NAMALWA (cell line): ENCODE measurements around the gene PIANP.
A peak's percentile ranks its signal among the peaks of the same experiment; 100 is the strongest.
"Not testable (repeated sequence)": the region's sequence is repeated elsewhere in the genome, so short reads cannot be mapped to it uniquely, and the experiment has no call there.

Experiments used
- DNase-seq: peaks from one replicate; pipeline ENCODE4 v3.0.0-alpha.2; 2015; ENCODE audit warnings: low spot score

The PIANP gene, protein sequence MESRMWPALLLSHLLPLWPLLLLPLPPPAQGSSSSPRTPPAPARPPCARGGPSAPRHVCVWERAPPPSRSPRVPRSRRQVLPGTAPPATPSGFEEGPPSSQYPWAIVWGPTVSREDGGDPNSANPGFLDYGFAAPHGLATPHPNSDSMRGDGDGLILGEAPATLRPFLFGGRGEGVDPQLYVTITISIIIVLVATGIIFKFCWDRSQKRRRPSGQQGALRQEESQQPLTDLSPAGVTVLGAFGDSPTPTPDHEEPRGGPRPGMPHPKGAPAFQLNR

DNA sequence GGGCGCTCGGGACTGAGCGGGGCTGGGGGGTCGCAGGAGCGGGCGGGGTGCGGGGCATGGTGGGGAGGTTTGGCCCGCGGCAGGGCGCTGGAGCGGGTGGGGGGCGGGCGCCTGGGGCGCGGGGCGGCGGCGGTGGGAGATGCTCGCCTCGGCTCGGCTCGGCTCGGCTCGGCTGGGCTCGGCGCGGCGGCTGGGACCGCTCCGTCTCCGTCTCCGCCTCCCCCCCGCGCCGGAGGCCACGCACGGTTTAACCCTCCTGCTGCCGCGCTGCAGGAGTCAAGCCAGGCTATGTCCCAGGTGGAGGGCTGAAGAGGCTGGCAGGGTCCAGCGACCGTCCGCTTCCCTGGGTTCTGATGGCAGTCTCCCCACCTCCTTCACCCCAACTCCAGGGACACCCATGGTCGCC lies at the start of gene PIANP:
TSS of gene PIANP (minus strand) at position 170 of the 406 bp plus-strand sequence. CDS start 2,754 bp downstream, outside the sequence.
- no peak for DNase-seq

DNA sequence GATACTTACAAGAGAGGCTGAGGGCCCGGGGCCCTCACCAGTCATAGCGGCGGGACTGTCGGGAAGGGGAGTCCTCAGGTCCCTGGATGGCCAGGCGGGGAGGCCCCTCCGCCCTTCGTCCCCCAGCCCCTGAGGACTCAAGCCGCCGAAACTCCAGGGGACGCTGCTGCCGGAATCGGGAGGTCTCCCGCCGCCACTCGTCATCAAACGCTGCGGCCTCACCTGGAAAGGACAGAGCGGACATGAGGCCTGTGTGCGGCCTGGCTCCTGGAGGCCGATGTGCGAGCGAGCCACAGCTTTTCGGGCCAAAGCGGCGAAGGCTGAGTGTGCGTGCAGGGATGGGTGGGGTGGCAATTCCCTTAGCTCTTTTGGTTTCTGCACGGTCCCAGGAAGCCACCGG lies 48.1 kb upstream of the PIANP start:
- no peak for DNase-seq

DNA sequence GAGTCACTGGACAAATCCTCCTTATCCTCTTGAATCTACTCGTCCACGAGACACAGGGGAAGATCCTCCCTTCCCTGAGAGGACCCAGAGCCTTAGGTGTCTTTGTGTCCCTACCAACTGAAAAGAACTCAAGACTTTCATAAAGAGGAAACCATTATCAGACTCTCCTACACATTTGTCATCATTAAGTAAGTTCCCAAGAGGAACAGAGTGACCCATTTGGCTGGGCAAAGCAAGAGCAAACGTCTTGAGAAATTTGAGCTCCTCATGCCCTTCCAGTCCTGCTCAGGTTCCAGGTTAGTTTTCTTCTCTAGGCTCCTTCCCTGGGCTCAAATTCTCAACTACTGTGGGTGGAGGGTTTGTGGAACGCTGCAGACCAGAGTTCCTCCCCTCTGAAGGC lies 46.6 kb upstream of the PIANP start:
- DNase-seq, result no peak

DNA sequence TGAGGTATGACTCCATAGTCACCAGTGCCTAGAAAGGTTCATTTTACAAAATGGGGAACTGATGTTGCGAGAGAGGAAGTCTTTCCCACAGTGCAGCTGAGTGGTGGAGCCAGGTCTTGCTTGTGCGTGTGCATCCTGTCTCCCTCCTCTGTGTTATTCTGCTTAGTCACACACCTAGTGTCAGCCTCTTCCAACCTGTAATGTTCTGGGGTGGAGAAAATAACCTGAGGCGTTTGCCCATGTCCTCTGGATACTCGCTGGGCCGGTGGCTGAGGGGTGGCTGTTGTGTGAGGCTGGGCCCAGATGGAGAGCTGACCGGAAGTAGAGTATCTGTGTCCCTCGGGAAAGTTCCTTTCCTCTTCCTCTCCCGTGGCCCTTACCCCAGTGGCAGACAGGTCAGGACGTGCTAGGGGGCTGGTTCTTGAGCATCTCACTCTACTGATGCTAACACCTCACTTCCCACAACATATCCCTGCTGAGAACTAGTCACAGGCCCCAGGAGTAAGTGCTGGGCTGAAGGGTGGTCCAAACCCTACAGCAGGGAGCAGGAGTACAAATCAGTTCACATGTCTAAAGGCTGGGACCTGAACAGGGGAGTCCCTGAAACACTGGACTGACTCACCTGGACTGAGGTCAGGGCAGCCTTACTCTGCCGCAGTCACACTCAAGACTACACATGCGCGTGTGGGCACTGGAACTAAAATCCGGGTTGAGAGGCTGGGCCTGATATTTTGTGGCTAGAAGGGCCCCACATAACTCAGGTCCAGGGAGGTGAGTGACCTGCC lies 45.3 kb upstream of the PIANP start:
- DNase-seq, result peak; percentile 62

DNA sequence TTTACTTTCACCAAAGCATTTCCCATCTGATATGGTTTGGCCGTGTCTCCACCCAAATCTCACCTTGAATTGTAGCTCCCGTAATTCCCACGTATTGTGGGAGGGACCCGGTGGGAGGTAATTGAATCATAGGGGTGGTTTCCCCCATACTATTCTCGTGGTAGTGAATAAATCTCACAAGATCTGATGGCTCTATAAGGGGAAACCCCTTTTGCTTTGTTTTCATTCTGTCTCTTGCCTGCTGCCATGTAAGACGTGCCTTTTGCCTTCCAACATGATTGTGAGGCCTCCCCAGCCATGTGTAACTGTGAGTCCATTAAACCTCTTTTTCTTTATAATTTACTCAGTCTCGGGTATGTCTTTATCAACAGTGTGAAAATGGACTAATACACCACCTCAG lies 42.7 kb upstream of the PIANP start:
- DNase-seq, result not testable (repeated sequence)

DNA sequence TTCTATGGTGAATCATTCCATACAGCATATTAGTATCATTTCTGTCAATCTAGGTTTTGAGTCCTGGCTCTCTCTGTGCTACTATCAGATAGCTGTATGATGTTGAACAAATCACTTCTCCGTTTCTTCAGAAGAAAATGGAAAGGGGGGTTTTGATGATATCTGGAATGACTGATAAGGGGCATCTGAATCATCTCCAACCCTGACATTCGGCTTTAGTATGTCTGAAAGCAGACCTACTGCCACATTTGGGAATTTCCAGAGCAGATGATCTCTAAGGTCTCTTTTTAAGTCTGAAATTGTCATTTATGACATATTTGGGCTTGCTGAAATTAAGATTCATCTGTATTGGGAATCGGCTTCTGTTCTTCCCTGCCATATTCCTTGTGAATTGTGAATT lies 42.2 kb upstream of the PIANP start:
- no peak for DNase-seq

DNA sequence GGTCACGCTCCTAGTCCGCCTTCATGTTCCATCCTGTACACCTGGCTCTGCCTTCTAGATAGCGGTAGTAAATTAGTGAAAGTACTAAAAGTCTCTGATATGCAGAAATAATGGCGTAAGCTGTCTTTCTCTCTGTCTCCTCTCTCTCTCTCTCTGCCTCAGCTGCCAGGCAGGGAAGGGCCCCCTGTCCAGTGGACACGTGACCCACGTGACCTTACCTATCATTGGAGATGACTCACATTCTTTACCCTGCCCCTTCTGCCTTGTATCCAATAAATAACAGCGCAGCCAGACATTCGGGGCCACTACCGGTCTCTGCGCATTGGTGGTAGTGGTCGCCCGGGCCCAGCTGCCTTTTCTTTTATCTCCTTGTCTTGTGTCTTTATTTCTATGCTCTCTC lies 41.5 kb upstream of the PIANP start:
- not testable (repeated sequence) for DNase-seq

DNA sequence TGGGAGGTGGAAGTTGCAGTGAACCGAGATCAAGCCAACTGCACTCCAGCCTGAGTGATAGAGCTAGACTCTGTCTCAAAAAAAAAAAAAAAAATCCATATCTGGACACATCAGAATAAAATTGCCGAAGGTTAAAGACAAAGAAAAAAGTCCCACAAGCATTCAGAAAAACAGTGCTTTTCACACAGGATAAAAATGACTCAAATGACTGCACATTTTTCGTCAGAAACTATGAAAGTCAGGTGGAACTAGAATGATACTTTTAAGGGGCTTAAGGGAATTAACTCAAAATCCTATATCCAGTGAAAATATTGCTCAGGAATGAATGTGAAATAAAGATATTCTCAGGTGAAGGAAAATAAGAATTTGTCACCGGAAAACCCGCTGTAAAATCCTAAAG lies 36.1 kb upstream of the PIANP start:
- DNase-seq, result no peak

DNA sequence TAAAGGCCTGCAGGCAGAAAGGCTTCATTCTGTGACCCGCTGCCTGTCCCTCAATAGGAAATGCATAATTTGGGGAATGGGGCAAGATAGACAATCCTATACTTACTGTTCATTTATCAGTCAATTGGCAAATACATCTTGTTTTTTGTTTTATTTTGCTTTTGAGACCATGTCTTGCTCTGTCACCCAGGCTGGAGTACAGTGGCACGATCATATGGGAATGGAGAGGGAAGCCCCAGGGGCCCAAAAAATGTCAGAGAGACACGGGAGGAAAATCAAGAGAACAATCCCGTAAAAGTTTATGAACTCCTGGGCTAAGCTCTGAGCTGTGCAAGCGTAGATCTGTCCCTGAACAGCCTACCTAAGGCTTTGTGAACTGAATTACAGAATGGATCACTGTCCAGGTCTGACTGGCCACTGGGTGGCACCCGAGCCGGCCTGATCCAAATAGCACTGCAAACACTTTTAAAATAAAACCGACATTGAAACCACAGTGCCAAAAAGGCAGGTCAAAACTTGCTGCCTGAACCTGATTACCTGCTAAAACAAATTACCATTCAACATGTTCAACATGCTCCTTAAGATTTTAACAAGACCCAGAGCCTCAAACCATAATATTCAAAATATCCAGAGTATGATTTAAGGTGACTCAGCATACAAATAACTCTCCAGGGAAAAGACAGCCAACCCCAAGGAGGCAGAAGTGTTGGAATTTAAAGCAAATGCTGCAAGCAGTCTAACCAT lies 35.0 kb upstream of the PIANP start:
- peak; percentile 64 for DNase-seq

DNA sequence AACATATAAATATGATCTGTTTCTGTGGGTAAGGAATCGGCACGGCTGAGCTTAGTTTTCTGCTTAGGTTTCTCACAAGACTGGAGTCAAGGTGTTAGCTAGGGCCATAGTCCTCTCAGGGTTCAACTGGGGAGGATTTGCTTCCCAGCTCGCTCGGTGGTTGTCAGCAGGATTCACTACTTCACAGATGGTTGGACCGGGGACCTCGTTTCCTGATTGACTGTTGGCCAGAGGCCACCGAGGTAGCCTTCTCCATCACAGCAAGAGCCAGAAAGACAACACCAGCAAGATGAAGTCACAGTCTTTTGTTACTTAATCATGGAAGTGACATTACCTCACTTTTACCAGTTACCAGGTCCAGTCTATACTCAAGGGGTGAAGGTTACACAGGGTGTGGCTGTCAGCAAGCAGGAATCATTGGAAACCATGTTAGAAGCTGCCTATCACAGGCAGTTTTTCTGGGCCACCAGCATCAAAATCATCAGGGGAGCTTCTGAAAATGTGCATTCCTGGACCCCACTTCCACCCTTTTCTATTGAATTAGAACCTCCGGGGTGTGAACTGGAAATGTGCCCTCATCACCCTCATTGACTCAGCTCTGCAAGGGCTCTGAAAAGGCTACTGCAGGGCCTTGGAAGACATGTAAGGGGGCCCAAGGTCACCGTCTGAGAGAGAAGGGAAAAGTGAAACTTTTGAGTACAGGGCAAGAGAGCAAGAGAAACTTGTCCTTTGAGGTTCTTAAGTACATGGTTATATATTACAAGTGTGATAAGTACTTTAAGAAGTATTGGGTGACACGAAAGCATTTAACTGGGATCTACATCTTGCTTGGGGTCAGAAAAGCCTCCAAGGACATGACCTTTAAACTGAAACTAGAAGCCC lies 34.1 kb upstream of the PIANP start:
- no peak for DNase-seq

DNA sequence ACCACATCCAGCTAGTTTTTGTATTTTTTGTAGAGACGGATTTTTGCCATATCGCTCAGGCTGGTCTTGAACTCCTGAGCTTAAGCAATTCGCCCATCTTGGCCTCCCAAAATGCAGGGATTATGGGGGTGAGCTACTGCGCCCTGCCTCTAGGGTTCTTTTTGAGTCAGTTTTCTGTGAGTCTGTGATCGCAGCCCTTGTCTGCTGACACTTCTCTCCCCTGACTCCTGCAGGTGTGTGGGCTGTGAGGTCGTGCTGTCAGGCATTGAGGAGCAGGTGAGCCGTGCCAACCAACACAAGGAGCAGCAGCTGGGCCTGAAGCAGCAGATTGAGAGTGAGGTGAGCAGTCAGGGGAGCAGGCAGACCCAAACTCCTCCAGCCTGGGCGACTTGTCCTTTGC lies 29.6 kb upstream of the PIANP start:
- DNase-seq, result peak; percentile 39

DNA sequence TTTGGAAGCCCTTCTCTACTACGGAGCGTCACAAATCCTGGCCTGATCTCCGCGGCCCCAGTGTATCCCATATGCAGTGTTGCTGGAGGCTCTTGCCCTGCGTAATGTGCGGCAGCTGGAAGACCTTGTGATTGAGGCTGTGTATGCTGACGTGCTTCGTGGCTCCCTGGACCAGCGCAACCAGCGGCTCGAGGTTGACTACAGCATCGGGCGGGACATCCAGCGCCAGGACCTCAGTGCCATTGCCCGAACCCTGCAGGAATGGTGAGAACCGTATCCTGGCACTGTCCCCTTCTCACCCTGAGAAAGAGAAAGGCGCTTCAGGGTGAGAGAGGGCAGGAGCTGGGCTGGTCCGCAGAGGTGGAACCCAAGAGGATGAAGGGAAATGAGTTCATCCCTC lies 28.6 kb upstream of the PIANP start:
- DNase-seq, result no peak

DNA sequence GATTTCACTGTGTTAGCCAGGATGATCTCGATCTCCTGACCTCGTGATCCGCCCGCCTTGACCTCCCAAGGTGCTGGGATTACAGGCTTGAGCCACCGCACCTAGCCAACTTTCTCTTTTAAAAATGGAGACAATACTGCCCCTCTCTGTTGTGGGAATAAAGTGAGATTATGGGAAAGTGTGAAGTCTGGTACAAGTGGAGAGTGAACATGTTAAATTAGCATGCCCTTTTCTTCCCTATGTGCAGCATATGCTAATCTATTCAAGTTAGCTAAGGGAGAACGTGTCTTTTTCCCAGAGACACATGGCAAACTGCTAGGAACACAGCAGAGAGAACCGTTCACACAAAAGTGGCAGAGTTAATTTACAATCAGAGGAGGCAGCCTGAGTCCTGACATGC lies 24.7 kb upstream of the PIANP start:
- DNase-seq, result no peak

DNA sequence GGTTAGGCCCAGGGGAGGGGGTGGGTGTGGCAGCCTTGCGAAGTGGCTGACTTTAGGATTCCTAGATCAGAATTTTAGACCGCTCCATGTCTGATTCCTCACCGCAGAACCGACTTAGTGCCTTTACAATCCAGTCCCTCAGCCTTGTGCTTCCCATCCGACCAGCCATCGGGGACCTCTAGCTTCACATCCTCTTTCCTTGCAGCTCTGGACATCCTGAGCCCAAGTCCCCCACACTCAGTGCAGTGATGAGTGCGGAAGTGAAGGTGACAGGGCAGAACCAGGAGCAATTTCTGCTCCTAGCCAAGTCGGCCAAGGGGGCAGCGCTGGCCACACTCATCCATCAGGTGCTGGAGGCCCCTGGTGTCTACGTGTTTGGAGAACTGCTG lies 23.8 kb upstream of the PIANP start:
- DNase-seq, result peak; percentile 74

DNA sequence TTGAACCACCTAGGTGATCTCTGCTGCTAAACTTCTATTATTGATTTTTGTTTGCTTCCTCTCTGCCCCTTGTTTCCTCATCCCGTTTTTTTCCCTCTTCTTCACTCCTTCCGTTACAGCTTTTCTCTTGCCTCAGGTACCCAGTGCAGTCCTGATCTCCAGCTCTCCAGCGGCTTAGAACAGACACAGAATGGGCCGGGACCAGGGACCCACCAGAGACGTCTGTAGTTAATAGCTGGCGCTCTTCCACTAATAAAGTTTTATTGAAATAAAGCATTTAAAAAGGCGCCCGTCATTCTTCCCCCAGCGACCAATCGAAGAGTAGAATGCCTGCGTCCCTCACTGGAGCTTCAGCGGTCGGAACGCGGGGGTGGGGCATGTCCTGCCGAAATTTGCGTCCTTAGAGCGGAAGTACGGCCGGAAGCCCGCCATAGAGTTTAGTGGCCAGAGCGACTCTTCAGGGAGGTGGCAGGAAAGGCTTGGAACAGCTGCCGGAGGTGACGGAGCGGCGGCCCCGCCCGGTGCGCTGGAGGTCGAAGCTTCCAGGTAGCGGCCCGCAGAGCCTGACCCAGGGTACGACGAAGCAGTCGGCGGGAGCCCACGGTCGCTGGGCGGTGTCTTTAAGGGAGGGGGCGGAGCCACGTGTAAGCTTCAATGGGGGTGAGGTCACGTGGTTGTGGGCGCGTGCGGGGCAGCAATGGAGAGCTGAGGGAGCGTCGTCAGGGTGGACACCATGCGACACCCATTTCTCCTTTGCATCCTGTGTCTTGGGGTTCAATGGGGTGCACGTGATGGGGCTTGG lies 23.2 kb upstream of the PIANP start, which contains the start of gene COPS7A:
TSS of gene COPS7A (plus strand) at position 440 of the 802 bp plus-strand sequence. CDS start 611 bp downstream, outside the sequence.
- DNase-seq, result peak; percentile 100

DNA sequence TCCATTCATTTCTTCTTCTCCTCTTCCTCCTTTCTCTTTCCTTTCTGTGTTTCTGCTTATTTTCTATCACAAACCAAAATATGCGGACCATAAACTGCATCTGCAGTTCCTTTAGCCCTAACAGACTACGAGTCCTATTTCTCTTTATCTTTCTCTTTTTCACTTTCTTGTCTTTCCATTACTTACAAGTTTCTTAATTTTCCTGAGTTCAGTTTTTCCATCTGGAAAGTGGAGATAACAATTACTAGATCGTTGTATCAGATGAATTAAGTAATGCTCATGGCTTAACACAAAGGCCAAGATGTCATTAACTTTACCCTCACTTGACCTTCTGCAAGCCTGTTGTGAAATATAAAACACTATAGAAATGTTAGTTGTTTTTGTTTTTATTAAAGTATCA lies 22.2 kb upstream of the PIANP start:
- DNase-seq, result no peak

DNA sequence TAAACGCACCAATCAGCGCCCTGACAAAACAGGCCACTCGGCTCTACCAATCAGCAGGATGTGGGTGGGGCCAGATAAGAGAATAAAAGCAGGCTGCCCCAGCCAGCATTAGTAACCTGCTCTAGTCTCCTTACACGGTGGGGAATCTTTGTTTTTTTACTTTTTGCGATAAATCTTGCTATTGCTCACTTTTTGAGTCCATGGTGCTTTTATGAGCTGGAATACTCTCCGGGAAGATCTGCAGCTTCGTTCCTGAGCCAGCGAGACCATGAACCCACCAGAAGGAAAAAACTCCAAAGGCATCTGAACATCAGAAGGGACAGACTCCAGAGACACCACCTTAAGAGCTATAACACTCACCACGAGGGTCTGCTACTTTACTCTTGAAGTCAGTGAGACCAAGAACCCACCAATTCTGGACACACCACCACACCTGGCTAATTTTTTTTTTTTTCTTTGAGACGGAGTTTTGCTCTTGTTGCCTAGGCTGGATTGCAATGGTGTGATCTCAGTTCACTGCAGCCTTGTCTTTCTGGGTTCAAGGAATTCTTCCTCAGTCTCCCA lies 16.3 kb upstream of the PIANP start:
- DNase-seq, result no peak

DNA sequence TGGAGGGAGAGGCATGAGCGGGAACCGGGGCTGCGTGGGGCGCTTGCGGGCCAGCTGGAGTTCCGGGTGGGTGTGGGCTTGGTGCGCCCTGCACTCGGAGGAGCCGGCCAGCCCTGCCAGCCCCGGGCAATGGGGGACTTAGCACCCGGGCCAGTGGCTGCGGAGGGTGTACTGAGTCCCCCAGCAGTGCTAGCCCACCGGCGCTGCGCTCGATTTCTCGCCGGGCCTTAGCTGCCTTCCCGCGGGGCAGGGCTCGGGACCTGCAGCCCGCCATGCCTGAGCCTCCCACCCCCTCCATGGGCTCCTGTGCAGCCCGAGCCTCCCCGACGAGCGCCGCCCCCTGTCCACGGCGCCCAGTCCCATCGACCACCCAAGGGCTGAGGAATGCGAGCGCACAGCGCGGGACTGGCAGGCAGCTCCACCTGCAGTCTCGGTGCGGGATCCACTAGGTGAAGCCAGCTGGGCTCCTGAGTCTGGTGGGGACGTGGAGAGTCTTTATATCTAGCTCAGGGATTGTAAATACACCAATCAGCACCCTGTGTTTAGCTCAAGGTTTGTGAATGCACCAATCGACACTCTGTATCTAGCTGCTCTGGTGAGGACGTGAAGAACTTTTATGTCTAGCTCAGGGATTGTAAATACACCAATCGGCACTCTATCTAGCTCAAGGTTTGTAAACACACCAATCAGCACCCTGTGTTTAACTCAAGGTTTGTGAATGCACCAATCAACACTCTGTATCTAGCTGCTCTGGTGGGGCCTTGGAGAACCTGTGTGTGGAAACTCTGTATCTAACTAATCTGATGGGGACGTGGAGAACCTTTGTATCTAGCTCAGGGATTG lies 15.6 kb upstream of the PIANP start:
- not testable (repeated sequence) for DNase-seq

DNA sequence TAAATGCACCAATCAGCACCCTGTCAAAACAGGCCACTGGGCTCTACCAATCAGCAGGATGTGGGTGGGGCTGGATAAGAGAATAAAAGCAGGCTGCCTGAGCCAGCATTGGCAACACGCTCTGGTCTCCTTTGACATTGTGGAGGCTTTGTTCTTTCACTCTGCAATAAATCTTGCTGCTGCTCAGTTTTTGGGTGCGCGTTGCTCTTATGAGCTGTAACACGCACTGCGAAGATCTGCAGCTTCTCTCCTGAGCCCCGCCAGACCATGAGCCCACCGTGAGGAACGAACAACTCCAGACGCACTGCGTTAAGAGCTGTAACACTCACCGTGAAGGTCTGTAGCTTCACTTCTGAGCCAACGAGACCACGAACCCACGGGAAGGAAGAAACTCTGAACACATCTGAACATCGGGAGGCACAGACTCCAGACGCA lies 8.4 kb upstream of the PIANP start:
- no peak for DNase-seq

DNA sequence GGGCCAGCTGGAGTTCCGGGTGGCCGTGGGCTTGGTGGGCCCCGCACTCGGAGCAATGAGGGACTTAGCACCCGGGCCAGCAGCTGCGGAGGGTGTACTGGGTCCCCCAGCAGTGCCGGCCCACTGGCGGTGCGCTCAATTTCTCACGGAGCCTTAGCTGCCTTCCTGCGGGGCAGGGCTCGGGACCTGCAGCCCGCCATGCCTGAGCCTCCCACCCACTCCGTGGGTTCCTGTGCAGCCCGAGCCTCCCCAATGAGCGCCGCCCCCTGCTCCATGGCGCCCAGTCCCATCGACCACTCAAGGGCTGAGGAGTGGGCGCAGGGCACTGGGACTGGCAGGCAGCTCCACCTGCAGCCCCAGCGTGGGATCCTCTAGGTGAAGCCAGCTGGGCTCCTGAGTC lies 7.7 kb upstream of the PIANP start:
- not testable (repeated sequence) for DNase-seq
